LoVo (cell line): ENCODE data around the gene SLC13A5.
"Not testable (repeated sequence)": the region's sequence is repeated elsewhere in the genome, so short reads cannot be mapped to it uniquely, and the experiment has no call there.

Experiments
- DNase-seq: peaks from one replicate; pipeline ENCODE4 v3.0.0-alpha.2; 2016; ENCODE audit warnings: low spot score

Gene SLC13A5

DNA sequence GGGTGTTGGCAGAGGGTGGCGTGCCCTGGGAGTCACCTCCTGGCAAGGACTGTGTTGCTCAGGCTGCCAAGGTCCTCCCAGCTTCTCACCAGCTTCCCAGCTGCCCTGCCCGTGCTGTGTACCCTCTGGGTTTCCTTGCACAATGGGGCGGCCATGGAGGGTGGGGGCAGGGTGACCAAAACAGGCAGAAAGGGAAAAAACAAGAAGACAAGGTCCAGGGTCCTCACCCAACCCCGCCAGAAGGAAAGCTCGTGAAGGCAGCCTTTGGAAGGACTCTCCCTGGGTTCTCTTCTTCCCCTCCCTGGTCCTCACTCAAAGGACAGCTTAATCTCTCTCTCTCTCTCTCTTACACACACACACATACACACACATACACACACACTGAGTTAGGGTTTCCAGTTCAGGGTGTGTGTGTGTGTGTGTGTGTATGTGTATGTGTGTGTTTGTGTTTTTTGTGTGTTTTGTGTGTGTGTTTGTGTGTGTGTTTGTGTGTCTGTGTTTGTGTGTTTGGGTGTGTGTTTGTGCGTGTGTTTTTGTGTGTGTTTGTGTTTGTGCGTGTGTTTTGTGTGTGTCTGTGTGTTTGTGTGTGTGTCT lies 2.0 kb downstream of the SLC13A5 start:
- no peak for DNase-seq

DNA sequence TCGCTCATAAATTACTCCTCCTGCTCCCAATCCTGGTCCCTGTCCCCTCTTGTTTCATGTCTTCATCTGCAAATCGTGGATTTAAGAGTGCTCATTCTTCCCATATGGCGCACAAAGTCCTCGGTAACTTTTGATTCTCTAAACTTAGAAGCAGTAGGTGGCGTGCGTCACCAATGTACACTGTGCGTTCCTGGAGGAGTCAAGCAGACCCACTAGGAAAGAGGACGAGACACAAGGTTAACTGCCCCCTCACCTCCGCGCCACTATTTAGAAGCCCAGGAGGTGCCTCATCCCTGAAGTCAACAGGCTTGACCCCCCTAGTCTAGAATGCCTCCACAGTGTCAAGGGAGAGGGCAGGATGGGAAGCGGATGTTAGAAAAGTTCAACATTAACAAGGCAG lies 2.9 kb downstream of the SLC13A5 start:
- no peak for DNase-seq

DNA sequence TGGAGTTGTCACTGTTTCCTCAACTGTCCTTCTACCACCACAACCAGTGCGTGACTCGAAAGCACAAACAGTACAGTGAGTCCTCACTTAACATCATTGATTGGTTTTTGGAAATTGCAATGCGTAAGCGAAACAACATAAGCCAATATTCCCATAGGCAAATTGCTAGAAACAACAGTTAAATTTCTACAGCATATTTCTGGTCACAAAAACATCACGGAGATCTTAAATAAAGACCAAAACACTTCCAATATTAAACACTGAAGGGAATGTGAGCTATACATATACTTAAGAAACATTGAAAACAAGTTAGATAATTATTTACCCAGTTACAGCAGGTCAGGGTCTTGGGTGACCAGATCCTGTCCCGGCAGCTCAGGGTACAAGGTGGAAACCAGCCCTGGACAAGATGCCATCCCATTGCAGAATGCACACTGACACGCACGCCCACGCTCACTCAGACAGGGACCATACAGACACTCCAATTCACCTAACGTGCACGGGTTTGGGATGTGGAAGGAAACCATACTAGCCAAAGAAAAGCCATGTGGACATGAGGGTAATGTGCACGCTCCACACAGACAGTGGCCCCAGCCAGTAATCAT lies 4.7 kb downstream of the SLC13A5 start:
- DNase-seq, result no peak

DNA sequence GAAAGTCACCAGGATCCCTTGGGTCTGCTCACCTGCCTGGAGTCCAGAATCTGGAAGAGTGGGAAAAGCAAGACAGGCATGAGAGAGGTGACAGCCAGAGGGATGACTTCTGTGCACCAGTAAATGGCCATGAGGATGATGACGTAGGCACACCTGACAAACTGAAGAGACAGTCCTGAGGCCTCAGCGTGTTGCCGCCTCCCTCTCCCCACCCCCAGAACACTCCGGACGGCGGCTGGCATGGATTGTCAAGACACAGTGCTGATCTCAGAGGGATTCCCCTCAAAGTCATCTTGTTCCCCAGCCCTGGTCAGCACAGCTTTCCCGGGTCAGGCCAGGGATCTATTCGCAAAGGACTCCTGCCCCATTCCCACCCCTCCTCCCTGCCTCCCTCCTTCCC lies 6.2 kb downstream of the SLC13A5 start:
- DNase-seq, result no peak

DNA sequence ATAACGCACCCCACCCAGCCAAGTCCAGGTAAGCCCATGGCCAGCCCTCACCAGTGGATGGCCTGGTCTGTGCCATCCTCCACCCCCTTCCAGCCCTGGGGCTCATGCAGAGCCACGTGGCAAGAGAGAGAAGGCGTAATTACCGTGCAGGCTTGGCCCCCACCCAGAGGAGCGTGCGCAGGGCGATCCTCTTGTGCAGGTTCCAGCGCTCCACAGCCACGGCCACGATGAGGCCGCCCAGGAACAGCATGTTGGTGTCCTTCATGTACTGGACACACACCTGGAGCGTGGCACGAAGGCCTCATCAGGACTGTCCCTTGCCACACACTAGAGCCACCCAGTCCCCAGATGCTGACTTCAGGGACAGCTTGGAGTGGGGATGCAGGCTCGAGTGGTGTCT lies 6.7 kb downstream of the SLC13A5 start:
- DNase-seq, result no peak

DNA sequence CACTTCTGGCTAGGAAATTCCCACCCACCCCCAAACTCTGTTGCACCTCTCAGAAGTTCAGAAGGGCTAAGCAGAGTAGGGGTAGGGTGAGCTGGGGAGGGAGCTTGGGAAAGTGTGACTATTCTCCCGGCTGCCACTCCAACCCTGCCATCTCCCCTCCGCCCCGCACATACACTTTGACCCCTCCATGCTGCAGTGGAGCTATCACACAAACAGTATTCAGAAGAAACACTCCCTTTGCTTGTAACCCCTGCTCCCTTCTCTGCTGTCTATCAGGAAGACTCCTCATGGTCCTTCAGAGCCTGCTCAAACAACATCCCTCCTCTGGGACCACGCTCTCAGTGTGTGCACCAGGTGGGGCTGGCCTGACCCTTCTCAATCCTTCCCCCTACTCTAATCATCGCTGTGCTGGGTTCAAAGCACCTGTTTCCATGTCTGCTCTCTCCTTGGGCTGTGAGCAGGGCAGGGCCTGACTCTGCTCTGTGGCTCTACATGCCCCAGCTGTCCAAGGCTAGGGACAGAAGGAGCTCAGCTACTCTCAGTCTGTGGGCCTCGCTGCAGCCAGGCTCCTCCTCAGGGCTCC lies 8.6 kb downstream of the SLC13A5 start:
- DNase-seq, result no peak

DNA sequence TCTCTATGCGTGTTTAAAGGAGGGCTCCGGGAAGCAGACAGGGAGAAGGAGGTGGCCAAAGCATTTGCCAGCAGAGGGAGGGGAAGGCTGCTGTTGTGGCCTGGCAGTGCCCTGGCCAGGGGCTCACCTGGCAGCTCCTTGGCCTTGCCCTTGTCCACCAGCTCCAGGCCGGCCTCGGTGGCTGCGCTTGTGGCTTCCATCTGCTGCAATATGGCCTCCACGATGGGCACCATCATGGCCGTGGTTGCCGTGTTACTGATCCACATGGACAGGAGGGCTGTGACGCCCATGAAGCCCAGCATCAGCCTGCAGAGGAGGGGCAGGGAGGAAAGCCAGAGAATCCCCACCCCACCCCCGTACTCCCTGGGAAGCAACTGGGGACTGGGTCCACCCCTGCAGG lies 9.4 kb downstream of the SLC13A5 start:
- no peak for DNase-seq

DNA sequence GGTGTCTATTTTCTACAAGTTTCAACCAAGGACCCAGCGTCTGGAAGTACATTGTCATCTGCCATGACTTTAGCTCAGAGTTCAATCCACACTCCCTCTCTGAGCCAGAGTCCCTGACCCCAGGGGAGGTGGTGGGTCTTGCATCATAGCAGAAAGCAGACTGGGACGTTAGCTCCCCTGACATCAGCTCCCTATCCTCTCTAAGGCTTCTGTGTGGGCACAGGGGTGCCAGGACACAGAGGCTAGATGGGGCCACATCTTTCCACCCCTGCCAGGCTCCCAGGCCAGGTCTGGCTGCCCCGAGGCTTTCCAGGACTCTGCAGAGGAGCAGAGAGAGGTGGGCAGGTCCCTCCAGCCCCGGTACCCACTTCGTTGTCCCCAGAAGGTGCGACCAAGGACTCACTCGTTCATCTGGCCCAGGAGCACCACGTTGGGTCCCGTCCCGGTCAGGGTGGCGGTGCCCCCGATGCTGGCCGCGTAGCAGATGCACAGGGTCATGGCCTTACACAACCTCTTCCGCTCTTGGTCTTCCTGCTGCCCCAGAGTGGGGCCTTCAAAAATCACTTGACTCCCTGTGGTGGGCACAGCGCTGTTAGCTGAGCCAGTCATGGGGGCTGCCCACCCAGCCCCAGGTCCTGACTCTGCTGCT lies 10.5 kb downstream of the SLC13A5 start:
- DNase-seq, result no peak

DNA sequence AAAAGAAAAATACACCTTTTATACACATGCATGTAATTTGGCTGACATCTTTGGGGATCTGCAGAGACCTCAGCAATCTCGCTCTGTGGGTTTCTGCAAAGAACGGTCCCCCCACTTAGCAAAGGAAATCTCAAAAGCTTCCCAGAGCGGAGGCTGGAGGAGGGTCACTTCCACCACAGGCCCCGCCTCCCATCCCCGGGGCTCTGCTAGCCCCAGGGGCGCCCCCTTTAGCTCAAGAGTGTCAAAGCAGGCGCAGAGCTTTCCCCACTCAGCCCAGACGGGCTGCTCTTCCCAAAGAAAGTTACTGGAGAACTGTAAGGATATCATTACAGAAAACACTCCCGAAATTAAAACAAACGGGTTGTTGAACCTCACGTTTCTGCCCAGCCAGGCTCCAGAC lies 11.4 kb downstream of the SLC13A5 start:
- no peak for DNase-seq

DNA sequence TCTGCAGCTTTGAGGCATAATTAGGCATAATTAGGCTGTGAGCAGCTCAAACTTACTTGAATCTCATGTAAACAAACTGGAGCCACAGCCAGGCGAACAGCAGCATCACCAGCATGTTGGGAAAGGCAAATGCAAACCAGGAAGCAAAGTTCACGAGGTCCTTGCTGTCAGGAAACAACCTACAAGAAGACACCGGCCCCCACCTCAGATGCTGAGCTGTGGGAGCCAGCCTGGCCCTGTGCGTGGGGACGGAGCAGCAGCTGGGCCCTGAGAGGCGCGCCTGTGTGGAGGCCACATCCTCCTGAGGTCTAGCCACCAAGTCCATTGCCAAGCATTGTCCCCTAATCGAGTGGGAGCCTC lies 12.2 kb downstream of the SLC13A5 start:
- DNase-seq, result no peak

DNA sequence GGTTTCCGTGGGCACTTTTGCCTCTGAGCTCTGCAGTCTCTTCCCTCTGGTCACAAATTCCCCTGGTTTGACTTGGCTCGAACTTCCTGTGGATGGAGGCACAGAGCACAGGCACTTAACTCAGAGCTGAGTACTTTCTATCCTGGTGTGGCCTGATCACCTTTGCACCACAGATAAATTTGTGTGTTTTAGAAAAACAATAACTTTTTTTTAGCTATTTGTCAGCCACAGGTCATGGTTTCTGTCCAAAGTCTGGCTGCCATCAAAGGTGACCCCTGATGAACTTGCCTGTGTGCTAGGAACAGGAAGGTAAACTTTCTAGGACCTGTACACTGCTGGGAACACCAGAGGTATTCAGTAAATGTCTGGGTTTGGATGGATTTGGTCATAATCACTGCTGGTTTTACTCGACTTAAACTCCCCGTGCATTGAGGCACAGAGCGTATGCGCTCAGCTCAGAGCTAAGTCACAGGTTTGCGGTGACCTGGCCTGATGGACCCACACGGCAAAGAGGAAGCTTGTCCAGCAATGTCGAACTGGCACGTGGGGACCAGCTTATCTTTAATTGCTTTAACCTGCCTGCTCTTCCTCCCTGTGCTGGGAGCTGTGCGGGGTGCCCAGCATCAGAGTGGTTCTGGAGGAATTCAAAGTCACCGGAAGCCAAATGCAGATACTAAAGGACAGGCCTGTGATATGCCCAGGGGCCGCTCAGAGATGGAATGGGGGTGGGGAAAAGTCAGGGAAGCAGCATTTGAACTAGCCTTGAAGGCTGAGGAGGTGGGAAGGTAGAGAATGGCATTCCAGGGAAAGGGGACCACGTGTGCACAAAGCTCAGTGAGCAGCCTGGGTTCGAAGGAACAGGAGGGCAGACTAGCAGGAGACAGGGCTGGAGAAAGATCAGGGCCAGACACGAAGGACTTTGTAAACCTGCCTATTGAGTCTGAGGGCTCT lies 12.9 kb downstream of the SLC13A5 start:
- DNase-seq, result no peak

DNA sequence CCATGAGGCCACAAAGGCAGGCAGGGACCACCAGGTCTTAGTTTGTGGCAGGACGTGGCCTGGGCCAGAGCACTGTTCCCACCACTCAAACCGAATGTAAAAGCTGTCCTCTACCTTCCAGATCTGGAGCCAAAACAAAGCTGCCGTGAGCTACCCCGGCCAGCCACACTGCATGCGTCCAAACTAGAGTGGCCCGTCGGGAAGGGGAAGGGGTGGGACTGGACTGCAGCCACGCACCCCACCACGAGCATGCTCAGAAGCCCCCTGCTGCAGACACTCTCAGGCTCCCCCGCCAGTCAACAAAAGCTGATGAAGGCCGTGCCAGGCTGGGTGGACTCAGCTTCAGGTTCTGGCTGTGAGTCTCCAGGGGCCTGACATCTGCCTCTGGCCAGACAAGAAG lies 15.2 kb downstream of the SLC13A5 start:
- DNase-seq, result no peak

DNA sequence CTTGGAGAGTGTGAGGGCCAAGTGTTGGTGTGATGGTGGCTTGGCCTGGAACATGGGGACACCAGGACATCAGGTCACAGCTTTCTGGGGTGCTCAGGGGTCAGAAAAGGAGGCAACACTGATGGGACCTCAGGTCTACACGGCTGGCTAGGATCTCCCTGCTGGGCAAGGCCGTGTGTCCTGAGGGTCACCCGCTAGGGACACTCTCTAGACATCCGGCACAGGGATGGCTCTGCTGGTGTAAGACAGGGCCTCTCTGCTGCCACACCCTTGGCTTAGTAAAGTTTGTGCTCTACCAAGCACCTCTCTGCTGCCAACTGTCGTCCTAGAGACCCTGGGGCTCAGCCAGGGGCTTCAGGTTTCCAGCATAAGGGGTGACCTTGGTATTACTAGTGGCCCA lies 16.3 kb downstream of the SLC13A5 start:
- no peak for DNase-seq

DNA sequence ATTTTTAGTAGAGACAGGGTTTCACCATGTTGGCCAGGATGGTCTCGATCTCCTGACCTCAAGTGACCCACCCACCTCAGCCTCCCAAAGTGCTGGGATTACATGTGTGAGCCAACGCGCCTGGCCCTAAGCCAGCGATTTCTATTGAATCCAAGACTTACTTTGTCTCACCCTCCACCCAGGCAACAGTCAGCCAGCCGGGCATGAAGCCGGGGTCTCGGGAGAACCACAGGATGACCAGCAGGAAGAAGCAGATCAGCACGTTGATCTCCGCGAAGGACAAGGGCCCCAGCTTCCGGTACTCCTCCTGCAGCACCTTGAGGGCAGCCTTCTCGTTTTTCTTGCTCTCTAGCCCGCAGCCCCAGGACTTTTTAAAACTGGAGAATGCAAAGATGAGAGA lies 17.6 kb downstream of the SLC13A5 start:
- no peak for DNase-seq

DNA sequence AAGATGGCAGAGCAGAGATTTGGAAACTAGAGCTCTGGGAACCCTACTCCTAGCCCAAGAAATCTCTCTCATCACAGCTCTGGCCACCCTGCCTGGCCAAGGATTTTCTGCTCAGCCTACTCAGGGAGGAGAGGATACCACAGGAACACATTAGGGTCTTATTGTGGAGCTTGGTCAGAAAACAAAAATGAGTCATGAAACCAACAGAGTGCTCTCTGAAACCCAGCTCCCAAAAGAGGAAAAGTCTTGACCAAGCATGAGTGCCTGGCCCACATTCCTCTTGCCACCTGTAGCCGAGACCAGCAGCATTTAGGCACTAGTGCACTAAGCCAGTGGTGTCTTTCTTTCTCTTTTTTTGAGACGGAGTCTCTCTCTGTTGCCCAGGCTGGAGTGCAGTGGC lies 18.1 kb downstream of the SLC13A5 start:
- DNase-seq, result no peak

DNA sequence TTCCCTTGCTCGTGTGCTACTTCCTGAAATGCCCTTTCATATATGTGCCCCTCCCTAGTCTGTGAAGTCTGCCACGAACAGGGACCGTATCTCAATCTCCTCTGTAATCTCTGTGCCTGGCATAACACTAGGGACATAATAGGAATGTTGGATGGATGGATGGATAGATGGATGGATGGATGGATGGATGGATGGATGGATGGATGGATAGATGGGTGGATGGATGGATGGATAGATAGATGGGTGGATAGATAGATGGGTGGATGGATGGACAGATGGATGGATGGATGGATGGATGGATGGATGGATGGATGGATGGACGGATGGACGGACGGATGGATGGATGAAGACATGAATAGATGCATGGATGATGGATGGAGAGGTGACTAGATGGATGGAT lies 21.2 kb downstream of the SLC13A5 start:
- not testable (repeated sequence) for DNase-seq

DNA sequence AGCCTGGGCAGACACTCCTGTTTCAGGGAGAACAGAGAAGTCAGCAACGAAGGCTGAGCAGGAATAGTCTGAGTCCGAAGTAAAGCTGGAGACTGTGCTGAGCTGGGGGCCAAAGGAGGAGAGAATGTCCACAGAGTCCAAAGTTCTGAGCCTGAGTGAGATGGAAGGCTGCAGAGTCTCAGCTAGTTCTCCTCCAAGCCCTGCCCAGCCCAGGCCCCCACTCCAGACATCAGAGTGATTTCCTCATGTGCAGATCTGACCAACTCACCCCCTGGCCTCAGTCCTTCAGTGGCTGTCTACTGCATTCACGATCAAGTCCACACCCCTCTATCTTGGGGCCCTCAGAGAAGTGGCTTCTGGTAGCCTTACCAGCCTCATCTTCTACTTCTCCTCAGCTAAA lies 21.6 kb downstream of the SLC13A5 start:
- no peak for DNase-seq

DNA sequence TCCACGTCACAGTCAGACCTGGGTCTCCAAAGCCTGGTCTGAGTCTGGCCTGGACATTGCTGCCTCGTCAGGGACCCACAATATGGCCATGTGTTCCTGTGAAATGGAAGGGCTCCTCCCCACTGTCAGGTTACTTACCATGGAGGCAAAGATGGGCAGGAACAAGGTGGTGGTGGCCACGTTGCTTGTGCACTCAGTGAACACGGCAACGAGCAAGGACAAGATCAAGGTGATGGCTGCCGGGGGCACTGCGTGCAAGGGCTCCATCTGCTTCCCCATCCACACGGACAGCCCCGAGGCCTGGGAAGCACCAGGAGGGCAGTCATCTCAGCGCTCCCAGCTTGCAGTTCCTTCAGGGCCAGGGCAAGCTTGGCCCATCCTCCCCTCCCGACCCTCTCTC lies 22.5 kb downstream of the SLC13A5 start:
- no peak for DNase-seq

DNA sequence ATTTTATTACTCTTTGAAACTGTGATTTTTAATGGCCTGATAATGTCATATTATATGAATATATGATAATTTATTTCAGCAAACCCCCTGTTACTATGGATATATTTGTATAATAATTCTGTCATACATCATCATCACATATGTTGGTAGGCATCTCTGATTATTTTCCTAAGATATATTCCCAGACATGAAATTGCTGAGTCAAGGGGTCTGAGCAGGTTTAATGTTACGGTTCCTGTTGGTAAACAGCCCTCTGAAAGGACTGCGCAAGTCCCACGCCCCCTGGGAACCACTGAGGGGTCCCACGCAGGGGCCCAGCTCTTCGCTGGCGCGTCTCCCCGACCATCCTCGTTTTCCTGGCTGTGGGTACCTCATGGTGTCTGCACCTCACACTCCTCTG lies 24.2 kb downstream of the SLC13A5 start:
- no peak for DNase-seq

DNA sequence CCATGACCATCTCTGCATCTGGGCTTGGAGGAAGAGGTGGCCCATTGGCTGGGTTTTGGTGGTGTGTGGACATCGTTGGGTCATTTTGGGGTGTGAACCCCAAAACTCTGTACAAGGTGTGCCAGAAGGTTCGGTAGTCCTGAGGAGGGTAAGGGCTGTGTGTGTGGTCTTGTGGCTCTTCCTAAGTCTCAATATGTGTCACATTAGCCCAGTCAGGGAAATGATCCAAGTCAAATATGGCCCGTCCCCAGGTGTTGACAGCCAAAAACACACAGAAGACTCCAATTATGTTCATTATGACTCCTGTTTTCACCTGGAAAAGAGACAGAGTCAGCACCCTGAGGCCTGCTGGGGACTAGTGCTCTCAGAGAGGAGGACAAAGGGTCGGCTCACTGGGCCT lies 27.1 kb downstream of the SLC13A5 start:
- DNase-seq, result no peak

DNA sequence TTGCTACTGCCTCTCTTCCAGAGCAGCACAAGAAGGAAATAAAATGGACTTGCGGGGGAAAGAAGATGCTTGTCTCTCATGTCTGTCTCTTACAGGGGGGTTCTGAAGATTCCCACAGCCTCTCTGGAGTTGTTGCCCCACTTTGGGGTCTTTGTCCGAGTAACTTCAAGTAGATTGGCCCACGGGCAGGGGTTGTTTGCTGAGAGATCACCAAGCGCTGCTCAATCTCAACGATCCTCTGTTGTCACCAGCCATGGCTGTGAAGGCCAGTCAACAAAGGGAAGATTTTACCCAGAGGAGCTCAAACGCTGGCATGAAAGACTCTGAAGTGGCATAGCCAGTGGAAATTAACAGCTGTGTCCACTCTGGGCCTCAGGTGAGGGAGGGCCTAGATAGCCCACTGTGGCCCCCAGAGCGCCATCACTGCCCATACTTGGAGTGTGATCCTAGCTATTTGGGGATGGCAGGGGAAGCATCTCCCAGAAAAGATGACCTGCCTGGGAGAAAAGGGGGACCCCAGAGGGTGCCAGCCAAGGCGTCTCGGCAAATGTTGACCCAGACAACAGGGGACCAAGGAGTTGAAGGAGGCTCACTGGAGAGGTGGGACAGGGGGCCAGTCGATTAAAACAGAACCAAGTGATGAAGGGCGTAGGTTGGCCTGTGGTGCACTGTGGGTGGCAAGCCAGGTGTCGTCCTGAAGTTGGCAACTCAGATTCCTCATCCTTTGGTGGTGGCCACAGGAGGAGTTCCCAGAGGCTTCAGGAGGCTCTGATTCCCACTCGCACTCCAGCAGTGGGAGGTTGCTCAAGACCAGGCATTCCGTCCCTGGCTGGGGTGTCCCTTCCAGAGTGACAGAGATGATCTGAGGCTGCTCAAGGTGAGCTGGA lies 28.0 kb downstream of the SLC13A5 start:
- DNase-seq, result no peak

DNA sequence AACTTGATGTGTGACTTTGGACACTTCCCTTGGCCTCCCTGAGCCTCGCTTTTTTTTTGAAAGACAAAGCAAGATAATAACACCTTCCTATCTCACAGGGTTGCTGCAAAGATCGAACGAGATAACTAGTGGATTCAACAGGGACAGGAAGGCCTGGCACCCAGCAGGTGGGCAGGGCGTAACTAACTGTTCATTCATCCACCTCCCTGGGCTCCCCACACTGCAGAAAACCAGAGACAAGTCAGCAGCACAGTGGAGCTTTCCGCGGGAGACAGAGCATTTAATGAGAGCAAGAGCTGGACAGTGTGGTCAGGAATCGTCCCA lies 28.7 kb downstream of the SLC13A5 start:
- DNase-seq, result no peak
